HepG2 (cell line): ENCODE data around the gene RRAS. TPM values are rescaled to one million over a fixed set of nuclear protein-coding genes. Genes with fewer than 3 reads are reported as not detected.

Experiments used
- ARHGAP35 ChIP-seq: sonication (generic); formaldehyde crosslinking; IDR thresholded peaks from 2 replicates; pipeline ENCODE4 v1.9.0; 2022; ENCODE audit warnings: mild to moderate bottlenecking, inconsistent platforms, moderate library complexity, missing genetic modification reagents, borderline replicate concordance
- ELF1 ChIP-seq: sonication (generic); formaldehyde crosslinking; IDR thresholded peaks from 2 replicates; pipeline ENCODE4 v1.4.0; 2020; ENCODE audit warnings: missing genetic modification reagents
- FOSL1 ChIP-seq: sonication (generic); formaldehyde crosslinking; IDR thresholded peaks from 2 replicates; pipeline ENCODE4 v1.9.0; 2021; ENCODE audit warnings: missing genetic modification reagents, borderline replicate concordance
- GMEB1 ChIP-seq: sonication (generic); formaldehyde crosslinking; IDR thresholded peaks from 2 replicates; pipeline ENCODE4 v1.5.1; 2020; ENCODE audit warnings: missing genetic modification reagents, mild to moderate bottlenecking, borderline replicate concordance
- KAT8 ChIP-seq: IDR thresholded peaks from 2 replicates; pipeline ENCODE4 v1.6.1; 2016; ENCODE audit warnings: missing genetic modification reagents, missing compliant biosample characterization
- LBX2 ChIP-seq: sonication (generic); formaldehyde crosslinking; IDR thresholded peaks from 2 replicates; pipeline ENCODE4 v1.5.0; 2020; ENCODE audit warnings: missing genetic modification reagents, mild to moderate bottlenecking, borderline replicate concordance
- MXD4 ChIP-seq: IDR thresholded peaks from 2 replicates; pipeline ENCODE4 v1.6.1; 2016; ENCODE audit warnings: mild to moderate bottlenecking, missing biosample characterization, missing genetic modification reagents
- MYC ChIP-seq: sonication (generic); formaldehyde crosslinking; IDR thresholded peaks from 2 replicates; pipeline ENCODE4 v1.9.0; 2021; ENCODE audit warnings: missing genetic modification reagents, borderline replicate concordance
- POLR2A ChIP-seq, 2 experiments: IDR thresholded peaks; 2 replicates each; pipeline ENCODE4 v1.6.1; 2011; ENCODE audit warnings: low read depth in 2 of 2, low read length in 2 of 2, mild to moderate bottlenecking in 1 of 2, moderate library complexity in 1 of 2; ENCODE audit not compliant: insufficient read depth in 1 of 2
- PPARG ChIP-seq: conservative IDR thresholded peaks from 2 replicates; pipeline ENCODE4 v1.6.1; 2016; ENCODE audit warnings: missing biosample characterization, missing genetic modification reagents
- PRDM15 ChIP-seq: sonication (generic); formaldehyde crosslinking; IDR thresholded peaks from 2 replicates; pipeline ENCODE4 v1.4.0; 2020; ENCODE audit warnings: missing genetic modification reagents
- SPEN ChIP-seq: sonication (generic); formaldehyde crosslinking; IDR thresholded peaks from 2 replicates; pipeline ENCODE4 v1.5.1; 2020; ENCODE audit warnings: low read depth, mild to moderate bottlenecking, missing genetic modification reagents
- SYNCRIP ChIP-seq: fragments of 200-400 bp; formaldehyde crosslinking; IDR thresholded peaks from 2 replicates; pipeline ENCODE4 v1.6.1; 2018; ENCODE audit warnings: mild to moderate bottlenecking, low read depth, low read length; ENCODE audit not compliant: insufficient read depth
- ZBTB20 ChIP-seq: sonication (generic); formaldehyde crosslinking; IDR thresholded peaks from 2 replicates; pipeline ENCODE4 v1.8.1; 2023; ENCODE audit warnings: missing genetic modification reagents, low read depth, mild to moderate bottlenecking, borderline replicate concordance
- ZBTB44 ChIP-seq: sonication (generic); formaldehyde crosslinking; IDR thresholded peaks from 2 replicates; pipeline ENCODE4 v1.4.0; 2020; ENCODE audit warnings: missing genetic modification reagents
- ZGPAT ChIP-seq: IDR thresholded peaks from 2 replicates; pipeline ENCODE4 v1.6.1; 2016; ENCODE audit warnings: mild to moderate bottlenecking
- ZNF292 ChIP-seq: sonication (generic); formaldehyde crosslinking; IDR thresholded peaks from 2 replicates; pipeline ENCODE4 v1.8.1; 2022; ENCODE audit warnings: mild to moderate bottlenecking, low read depth, missing genetic modification reagents, borderline replicate concordance
- ZNF329 ChIP-seq: sonication (generic); formaldehyde crosslinking; IDR thresholded peaks from 2 replicates; pipeline ENCODE4 v1.9.0; 2021; ENCODE audit warnings: low read depth, mild to moderate bottlenecking, missing genetic modification reagents
- ZNF331 ChIP-seq: sonication (generic); formaldehyde crosslinking; IDR thresholded peaks from 2 replicates; pipeline ENCODE4 v1.4.0; 2020; ENCODE audit warnings: missing genetic modification reagents
- polyA plus RNA-seq, 8 experiments: library from polyadenylated mRNA; depleted of rRNA in 3 of 8; stranded (reverse) in 7 of 8; unstranded in 1 of 8; fragments of >200 nt; fragmentation: Illumina TruSeq in 4 of 8; extraction: Trizol in 4 of 8; gene quantifications; 2 replicates each; pipeline versions ENCODE4 v1.2.1 to v1.2.3, GENCODE V29; 2011 to 2016; ENCODE audit warnings: low read depth in 4 of 8, missing spikeins in 1 of 8, mixed read lengths in 1 of 8; ENCODE audit not compliant: insufficient read depth in 1 of 8
- total RNA-seq, 5 experiments: library from RNA; depleted of rRNA; stranded (reverse); fragments of >200 nt; fragmentation: Illumina TruSeq; extraction: Trizol; gene quantifications; 2 replicates each; pipeline ENCODE4 v1.2.3, GENCODE V29; 2016; ENCODE audit warnings: low read depth in 1 of 5

The RRAS gene
- total and polyA plus RNA-seq, 2 of the 13 experiments (the other 11 are each of a cell fraction or from before 2014, with no cell fraction given), result 1.5 to 12.0 TPM

- TF ChIP-seq GMEB1 (CRISPR knock-in tag) (peak; percentile 79), ARHGAP35 (CRISPR knock-in tag) (0 out of 2 replicates have a peak, but pooled peaks have one; percentile 61), MYC (peak; percentile 80), ZBTB20 (CRISPR knock-in tag) (peak; percentile 20; the same call in 1 of the 2 replicates), FOSL1 (CRISPR knock-in tag) (no peak), ELF1 (CRISPR knock-in tag) (peak; percentile 68; the same call in 1 of the 2 replicates), KAT8 (CRISPR knock-in tag) (peak; percentile 74; the same call in 1 of the 2 replicates), SYNCRIP (no peak), ZGPAT (CRISPR knock-in tag) (peak; percentile 59; the same call in 1 of the 2 replicates), ZNF331 (CRISPR knock-in tag) (no peak), MXD4 (0 out of 2 replicates have a peak, but pooled peaks have one; percentile 38), LBX2 (CRISPR knock-in tag) (peak; percentile 36; the same call in 1 of the 2 replicates), PRDM15 (peak; percentile 73; the same call in 1 of the 2 replicates), ZNF329 (CRISPR knock-in tag) (no peak), PPARG (0 out of 2 replicates have a peak, but pooled peaks have one; percentile 12), ZNF292 (CRISPR knock-in tag) (0 out of 2 replicates have a peak, but pooled peaks have one; percentile 19), ZBTB44 (CRISPR knock-in tag) (no peak), SPEN (CRISPR knock-in tag) (peak; percentile 37; the same call in 1 of the 2 replicates), POLR2A (IDR thresholded peaks at IDR 0.05; ENCODE audit: insufficient read depth in 1 of 2, low read depth in 2 of 2, low read length in 2 of 2) (peak; percentile 53 to 82)
These were observed 24.5 kb upstream of the RRAS start (continued) for GRCh38 chr19:49664171-49665035.
